Measurements from ENCODE around the gene SCEL.
"Not testable (repeated sequence)": the region's sequence is repeated elsewhere in the genome, so short reads cannot be mapped to it uniquely, and the experiment has no call there.

Gene SCEL

DNA sequence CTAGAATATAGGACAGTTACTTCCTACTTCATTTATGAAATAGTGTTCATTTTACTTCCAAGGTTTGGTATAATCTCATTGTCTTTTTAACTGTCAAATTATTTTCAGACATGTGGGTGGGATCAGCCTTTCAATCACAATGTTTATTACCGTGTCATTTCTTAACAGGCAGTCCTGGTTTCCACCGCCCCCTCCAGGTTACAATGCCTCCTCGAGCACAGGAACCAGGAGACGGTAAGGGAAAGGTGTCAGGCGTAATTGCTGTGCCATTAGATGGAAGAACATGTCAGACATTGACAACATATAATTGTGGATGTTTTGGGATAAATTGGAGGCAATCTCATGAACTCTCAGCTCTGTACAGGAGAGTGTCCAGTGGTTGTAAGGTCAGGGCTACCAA, 36.5 kb downstream of the SCEL start:
- DNase-seq = no peak

DNA sequence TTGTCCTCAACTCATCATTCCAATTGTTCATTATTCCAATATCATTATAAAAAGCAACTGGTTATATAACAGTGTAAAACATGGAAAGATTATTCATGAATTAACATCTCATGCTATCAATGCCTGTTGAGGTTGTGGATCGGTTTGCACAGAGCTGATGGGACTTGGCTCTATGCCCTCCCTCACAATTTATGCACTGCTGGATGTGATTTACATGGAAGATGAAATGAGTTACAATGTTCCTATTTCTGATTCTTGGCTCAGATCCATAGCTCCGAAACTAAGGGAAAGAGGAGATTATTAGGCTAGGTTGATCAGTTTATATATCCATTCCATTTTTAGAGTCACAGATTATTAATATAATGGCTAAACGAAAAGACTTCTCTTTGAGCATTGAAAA, 38.6 kb downstream of the SCEL start:
- DNase-seq = no peak

DNA sequence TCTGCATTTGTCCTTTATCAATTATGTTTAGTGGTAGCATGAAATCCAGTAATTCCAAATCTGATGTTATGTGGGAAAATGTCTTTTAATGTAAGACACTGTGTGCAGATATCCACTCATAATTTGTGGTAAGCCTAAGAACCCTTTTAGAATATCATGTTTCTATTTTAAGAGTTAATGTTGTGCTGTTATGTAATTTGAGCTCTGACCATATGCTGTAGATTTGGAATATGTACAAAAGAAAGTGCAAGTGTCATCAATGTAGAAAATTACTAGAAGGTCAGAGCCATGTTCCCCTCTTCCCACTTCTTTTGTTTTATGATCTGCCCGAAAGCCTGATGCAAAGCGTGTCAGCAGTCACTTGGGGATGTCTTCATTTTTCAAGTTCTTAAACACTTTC, 44.5 kb downstream of the SCEL start:
- DNase-seq = no peak

DNA sequence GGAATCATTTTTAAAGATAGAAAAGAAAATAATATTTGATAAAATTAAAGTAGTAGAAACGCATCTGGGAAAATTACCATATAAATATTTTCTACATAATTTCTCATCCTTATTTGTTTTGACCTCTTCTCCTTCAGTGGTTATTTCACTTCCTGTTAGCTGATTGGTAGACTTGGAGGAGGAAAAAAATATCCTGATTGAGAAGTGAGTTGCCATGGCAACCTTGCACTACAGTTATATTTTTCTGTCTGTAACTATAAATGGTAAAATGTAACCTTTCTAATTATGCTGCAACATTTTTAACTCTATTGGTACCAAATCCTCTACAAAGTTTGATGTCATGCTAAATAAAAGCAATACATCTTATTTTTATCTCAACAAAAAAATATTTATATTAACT, 45.2 kb downstream of the SCEL start:
- DNase-seq = no peak

DNA sequence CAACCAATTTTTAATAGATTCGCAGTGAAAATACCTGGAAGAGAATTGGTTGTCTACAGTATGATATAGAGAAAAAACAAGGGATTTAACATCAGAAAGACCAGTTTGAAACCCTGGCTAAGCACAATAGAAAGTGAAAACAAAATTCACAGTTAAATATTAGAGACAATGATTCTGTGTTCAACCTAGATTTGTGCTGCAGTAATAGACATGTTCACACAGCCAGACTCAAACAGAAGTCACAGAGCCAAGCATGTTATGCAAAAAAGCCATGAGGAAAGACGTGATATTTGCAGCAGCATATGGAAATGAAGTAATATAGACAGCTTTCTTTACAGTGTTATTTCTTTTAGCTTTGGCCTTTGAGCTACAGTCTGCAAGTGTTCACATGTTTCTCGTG, 48.1 kb downstream of the SCEL start:
- DNase-seq = no peak

DNA sequence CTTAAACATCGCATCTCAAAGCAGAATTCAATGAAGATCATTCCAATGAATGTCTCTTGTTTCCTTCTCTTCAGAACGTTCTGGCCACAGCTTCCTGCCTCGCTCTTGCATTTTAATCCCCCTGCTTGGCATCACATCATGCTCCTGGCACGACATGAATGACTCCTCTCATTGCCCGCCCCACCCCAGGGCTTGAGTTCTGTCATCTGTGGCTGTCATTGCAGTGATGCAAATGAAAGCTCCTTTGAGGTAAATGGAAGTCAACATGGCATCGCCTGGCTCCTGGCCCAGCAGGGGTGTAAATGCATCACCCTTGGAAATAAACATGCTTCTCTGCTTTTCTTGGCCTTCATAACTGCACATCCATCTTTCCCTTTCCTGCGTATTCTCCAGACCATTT, 48.6 kb downstream of the SCEL start:
- no peak for DNase-seq

DNA sequence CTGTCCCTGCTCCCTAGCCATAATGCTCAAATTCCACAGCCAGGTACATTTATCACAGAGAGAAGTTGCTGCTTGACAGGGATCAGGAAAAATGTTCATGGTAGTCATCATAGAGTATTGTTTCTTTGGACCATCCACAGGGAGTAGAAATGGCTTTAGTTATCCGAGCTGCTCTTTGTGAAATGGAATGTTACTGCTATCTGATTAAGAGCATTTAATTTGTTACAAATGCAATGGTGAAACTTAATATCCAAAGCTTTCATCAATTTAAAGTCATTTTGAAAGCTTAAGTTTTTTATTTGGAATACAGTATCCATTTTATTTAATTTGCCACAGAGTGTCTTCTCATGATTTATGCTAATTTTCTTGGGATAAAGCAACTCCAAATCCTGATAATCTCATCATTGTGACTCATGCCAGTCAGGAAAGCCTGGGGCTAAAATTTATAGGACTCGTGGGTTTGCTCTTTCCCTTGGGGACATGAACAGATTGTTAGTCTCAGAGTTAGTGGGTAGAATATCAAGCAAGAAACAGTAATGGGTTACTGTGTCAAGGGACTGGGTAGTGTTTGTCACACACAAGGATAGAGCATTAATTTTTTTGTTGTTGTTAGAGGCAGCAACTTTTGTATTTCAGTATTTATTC, 59.8 kb downstream of the SCEL start:
- DNase-seq = no peak

DNA sequence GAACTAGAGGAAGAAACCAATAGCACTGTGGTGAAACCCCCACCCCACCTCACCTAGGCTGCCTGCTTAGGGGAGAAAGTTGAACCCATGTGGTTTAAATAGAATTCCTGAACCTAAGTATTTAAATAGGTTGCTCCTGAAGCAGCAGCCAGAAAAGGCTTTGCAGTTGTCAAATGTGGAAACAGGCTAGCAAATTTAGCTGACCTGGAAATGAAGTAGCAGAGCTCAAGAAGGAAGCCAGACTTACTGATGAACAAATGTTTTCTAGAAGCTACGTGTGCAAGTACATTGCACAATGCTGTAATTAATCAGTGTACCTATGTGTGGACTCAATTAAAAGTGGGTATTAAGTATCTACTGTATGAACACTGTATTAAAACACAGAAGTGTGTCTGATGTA, 61.3 kb downstream of the SCEL start:
- DNase-seq = no peak

DNA sequence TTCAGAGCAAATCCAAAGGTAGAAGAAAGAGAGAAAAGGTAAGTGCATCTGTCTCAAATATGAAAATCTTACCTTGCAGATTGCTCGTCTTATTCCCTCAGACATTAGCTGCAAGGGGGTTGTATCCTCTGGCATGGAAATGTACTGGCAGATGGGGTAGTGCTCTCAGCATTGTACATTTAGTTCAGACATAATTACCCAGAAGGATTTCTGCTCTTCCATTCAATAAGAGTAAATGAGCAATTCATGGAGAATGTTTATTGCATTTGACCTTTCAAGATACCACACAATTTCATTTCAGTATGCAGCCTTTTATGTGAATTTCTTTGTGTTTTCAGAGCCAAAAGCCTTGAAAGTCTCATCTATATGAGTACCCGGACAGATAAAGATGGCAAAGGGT, 63.8 kb downstream of the SCEL start:
- no peak for DNase-seq

DNA sequence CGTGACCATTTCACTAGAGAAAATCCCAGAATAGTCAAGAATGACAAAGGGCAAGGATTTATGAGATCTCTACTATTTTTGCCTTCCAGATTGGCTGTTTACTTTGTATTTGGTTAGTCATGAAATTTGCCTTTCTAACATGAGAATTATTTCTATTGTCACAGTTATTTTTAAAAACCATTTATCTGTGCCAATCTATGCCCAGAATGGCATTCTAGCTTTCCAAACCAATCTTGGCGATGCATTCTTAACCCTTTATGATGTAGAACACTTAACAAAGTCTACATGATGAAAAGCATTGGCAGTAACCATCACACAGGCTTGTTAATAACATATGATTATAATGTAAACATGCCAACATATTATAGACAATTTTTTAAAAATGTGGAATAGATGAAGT, 65.2 kb downstream of the SCEL start:
- DNase-seq = no peak

DNA sequence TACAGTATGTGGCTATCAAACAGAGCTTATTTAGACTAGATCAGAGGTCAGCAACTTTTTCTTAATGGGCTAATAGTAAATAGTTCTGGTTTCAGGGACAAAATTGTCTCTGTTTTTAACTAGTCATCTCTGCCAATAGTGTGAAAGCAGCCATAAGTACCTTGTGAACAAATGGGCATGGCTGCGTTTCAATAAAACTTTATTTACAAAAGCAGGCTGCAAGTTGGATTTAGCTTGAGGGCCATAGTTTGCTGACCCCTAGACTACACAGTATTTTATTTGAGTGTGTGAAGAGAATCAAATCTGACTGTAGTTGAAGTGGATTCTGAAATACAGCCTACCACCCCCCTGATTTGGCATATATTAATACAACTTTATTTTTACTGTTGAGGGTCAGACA, 75.6 kb downstream of the SCEL start:
- DNase-seq = no peak

DNA sequence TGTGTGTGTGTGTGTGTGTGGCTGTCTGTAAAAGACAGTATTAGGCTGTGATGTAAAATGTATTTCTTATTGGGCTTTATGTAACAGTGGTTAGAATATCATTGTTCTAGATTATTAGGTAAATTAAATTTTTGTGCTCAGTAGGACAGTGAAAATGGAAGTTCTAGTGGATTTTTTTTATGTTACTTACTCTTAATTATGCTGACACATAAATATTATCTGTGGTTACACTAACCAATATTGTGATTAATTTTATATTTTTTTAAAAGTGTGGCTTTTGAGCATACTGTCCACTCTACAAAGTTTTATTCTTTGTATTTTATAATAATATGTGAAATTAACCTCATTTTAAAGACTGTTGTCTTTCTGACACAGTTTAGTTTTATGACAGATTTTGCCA, 80.5 kb downstream of the SCEL start:
- no peak for DNase-seq

DNA sequence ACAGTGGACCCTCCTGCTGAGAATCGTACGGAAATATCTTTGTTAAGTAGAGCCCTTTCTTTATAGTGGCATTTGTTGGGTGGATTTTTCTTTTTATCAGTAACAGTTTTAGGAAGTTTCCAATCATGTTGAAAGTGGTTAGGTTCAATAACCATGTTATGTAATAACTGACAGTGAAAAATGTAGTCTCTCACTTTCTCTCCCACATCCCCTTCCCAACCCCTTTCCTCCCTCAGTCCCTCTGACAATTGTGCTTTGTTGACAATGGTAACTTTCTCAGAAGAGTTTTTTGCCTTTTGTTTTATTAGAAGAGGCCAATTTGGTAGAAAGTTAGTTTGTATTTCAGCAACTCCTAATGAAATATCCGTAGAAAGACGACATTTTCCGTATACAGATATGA, 84.1 kb downstream of the SCEL start:
- no peak for DNase-seq

DNA sequence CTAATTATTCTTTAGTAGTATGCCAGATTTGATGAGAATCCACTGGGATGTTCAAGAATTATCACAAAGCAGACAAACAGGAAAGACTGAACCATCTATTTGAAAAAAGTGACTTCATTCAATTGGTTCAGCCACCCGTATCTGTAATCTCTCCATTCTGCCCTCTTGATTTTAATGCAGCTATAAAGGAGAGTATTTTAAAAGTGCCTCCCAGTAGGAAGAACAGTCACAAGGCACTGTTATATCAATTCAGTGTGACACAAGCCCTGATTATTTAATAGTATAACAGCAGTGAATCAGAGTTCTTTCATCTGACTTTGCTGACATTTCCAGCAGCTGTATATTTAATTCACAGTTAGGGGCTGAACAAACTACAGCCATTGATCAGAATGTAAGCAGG, 84.6 kb downstream of the SCEL start:
- DNase-seq = no peak

DNA sequence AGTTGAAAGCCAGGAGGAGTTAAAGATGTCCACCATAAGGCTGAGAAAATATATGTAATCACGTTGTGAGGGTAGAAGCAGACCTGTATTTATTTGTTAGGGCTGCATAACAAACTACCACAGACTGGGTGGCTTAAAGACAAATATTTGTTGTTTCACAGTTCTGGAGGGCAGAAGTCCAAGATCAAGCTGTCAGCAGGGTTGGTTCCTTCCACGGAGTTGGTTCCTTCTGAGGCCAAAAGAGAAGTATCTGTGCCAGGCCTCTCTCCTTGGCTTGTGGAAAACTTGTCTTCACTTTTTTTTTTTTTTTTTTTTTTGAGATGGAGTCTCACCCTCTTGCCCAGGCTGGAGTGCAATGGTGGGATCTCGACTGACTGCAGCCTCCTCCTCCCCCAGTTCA, 88.3 kb downstream of the SCEL start:
- no peak for DNase-seq

DNA sequence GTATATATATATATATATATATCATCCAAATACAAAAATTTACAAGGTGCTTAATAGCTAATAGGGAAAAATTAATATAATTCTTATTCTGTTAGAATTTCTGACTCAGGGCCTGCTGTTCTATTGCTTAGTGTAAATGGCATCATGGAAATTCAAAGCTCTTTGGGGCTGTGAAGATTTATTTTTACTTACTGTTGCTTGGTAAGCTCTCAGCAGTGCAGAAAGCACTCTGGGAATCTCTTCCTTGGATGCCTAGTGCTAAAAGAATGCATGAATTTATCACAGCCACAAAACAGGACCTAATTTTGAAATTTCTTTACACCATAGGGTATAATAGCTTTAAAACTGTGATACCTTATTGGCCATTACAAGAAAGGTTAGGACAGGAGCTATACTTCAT, 92.7 kb downstream of the SCEL start:
- no peak for DNase-seq

DNA sequence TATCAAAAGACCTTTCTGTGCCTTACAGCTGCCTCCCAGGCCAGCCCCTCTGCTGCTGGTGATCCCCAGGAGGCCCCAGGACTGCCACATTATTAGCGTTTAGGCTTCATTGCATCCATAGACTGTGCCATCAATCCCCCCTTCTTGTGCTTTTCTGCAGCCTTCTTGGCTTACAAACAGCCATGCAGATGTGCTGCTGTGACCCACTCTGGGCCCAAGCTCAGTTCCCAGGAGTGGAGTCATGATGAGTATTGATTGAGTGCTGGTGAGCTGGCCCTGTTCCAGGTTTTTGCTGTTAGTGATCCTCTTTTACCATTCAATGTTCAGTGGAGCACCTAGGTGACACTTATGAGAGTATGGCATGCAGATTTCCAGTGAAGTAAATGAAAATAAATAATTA, 102.1 kb downstream of the SCEL start:
- no peak for DNase-seq

DNA sequence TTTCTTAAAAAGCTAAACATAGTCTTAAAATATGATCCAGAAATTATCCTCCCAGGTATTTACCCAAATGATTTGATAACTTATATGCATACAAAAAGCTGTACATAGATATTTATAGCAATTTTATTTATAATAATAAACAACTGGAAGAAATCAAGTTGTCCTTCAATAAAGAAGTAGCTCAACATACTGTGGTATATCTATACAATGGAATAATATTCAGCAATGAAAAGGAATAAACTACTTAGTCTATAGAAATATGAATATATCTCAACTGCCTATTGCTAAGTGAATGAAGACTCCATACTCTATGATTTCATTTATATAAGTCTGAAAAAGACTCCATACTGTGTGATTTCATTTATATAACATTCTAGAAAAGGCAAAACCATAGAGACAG, 114.9 kb downstream of the SCEL start:
- DNase-seq = no peak

DNA sequence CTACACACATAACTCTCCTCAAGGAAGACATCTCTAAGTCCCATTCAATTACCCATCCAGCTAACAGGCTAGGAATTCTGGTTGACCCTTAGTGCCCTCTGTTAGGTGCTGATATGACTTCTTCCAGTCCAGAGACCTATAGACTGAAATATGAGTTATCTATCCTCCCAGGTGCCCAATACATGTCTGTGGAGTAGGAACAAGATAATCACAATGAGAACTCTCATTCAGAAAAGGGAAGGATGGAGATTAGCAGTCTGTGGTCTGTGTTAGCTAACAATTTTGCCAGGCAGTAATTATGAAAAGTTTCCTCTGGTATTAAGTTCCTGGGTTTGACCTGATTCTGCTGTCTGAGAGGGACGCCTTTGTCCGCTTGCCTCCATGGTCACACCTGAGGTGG, 117.8 kb downstream of the SCEL start:
- no peak for DNase-seq

DNA sequence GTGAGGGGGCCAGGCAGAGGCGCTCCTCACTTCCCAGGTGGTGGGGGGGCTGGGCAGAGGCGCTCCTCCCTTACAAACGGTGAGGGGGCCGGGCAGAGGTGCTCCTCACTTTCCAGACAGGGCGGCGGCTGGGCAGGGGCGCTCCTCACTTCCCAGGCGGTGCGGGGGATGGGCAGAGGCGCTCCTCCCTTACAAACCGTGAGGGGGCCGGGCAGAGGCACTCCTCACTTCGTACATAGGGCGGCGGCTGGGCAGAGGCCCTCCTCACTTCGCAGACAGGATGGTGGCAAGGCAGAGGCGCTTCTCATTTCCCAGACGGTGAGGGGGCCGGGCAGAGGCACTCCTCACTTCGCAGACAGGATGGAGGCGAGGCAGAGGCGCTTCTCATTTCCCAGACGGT, 124.5 kb downstream of the SCEL start:
- DNase-seq = not testable (repeated sequence)

DNA sequence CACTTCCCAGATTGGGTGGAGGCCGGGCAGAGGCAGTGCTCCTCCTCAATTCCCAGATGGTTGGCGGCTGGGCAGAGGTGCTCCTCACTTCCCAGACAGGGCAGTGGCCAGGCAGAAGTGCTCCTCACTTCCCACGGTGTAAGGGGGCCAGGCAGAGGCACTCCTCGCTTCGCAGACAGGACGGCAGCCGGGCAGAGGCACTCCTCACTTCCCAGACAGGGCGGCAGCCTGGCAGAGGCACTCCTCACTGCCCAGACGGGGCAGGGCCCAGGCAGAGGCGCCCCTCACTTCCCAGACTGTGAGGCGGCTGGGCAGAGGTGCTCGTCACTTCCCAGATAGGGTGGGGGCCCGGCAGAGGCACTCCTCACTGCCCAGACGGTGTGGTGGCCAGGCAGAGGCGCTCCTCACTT, 125.3 kb downstream of the SCEL start:
- no peak for DNase-seq

DNA sequence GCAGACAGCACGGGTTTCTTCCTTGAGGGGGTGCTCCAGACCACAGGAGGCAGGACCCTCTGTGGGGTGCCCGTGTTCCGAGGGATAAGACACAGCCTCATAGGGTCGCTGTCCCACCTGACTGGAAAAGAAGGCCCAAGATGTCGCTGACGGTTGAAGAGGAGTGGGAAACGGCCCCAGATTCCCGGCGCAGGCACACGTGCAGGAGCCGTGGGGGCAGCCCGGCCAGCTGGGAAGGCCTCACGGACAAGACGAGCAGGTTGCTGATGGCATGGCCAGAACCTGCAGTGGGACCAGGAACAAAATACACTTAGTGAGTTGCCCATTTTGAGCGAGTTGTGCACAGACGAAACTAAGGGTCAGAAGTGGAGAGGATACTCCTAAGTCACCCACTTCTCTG, 126.8 kb downstream of the SCEL start:
- not testable (repeated sequence) for DNase-seq

DNA sequence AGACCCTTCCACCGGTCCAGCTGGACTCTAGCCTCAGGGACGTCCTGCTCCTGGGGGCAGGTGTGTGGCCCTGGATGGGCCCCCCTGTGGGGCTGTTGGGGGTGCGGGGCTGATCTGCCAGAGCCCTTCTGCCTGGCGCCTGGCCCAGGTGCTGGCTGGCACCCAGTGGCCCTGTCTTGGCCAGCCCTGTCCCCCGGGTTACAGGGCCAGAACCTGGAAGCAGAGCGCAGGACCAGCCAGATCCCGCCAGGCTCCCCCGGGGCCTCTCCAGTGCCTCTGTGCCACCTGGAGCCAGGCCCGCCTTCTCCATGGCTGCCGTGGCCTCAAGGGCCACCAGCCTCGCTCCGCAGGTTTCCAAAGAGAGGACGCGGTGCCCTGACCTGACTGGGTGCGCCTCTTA, 127.3 kb downstream of the SCEL start:
- DNase-seq = not testable (repeated sequence)

DNA sequence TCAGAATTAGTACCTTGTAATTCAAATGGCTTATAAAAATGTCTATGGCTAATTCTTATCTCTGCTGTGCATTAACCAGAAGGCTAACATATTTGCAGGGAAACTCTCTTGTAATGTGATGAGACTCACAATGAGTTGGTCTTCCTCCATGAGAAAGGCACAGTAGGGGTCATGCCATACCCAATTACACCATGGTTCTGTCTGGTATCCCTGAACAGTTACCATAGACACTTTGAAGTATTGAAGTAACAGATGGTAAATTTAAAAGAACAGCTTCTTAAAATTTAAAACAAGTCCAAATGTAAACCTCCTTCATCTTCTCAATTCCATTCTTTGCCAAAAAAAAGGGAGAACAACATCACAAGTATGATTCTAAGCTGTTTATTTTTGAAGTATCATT, 139.3 kb downstream of the SCEL start:
- no peak for DNase-seq

DNA sequence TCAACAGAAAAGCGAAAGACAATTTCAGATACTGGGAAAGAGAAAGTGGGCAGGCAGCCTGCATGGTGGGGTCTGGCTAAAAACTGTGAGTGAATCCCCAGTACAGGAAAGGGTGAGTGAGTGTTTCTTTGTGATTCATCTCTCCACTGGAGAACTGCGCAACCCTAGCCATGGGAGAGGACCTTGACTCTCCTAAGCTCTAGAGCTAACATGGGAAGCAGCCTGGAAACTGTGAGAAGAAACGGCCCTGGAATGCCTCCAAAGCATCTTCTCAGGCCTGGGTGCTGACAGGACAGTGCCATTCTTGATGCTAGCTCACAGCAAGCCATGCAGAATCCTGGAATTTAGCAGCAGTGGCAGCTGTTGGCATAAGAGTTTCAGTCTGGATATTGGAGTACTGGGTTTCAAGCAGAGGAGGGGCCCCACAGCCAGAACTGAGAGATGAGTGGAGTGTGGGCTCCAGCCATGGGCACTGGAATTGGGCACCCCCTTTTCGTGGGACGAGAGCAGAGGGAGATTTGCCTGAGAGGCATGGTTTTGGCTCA, 143.3 kb downstream of the SCEL start:
- DNase-seq = no peak

DNA sequence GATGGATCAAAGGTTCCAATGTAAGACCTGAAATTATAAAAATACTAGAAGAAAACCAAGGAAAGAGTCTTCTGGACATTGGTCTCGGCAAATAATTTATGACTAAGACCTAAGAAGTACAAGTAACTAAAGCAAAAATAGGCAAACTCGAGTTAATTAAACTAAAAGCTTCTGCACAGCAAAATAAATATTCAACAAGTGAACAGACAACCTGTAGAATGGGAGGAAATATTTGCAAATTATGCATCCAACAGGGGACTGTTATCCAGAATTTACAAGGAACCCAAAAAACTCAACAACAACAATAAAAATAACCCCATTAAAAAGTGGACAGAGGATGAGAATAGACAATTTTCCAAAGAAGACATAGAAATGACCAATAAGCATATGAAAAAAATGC, 152.3 kb downstream of the SCEL start:
- DNase-seq = no peak

Data from SIG-M5 (cell line).